HG03064 (cell line): ENCODE results near the gene CLEC17A.
"Not testable (repeated sequence)": the region's sequence is repeated elsewhere in the genome, so short reads cannot be mapped to it uniquely, and the experiment has no call there.

ENCODE experiments used
- ATAC-seq: cut with Tn5 transposase; IDR thresholded peaks from one replicate; pipeline ENCODE4 v1.9.1; 2021; ENCODE audit warnings: low read depth; ENCODE audit not compliant: unreplicated experiment

Gene CLEC17A

DNA sequence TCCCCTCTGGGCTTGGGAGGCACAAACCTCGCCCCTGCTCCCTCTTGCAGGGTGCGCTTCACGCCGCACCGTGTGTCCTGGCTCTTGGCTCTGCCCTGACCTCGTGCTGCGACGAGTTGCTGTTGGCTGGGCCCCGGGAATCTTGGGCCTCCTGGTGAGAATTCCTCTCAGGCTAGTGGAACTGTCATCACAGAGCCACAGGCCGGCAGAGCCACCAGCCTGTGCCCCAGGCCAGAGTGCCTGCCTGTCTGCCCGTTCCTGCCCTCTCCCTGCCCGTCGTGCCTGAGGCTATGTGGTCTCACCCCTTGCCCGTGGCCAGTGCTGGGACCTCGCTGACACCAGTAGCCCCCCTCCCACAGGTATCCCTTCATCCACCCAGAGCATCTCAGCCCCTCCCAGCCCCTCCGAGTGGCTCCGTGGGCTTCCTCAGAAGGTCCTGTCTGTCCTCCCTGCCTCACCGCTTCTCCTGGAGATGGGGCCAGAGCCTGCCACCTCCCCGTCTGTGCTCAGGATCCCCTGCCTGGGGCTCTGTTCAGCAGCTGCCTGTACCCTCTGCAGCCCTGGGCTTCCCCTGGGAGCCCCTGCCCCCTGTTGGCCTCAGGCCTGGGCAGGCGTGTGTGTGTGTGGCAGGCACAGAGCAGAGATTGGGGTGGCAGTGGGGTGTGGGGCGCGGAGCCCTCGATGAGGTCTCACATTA lies 24.4 kb upstream of the CLEC17A start:
- no peak for ATAC-seq

DNA sequence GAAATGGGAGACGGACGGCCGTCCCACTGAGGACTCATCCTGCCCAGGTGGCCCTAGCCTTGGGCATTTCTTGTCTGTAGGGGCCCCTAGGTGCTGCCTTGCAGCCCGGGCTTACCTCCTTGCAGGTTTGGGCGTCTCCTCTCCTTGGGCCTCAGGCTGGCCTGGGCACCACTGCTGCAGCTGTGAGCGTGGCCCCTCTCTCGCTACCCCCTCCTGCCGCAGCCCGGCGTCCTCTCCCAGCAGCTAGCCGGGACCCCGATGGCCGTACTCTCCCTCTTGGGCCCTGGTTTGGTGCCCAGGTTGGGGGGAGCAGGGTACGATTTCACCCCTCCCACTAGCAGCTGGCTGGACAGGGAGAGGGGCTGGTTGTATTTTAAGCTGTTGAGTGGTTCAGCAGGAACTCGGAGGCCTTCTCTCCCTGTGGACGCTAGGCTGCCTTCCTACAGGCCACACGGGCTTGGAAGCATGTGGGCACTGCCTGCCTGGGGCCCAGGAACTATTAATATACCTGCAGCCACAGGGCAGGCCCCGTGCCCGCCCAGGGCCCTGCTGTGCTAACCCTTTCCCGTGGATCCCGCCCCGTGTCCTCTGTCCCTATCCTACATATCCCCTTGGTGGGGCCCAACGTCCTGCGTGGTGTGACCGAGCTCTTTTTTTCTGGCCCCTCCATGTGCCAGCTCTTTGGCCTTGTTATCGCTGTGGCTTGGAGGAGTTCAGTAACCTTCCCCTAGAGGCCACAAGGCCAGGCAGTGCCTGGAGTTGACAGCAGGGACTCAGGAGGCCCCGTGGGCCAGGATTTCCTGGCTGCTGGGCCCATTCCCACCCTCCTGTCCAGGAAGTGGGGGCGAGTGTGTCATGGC lies 22.7 kb upstream of the CLEC17A start:
- ATAC-seq = no peak

DNA sequence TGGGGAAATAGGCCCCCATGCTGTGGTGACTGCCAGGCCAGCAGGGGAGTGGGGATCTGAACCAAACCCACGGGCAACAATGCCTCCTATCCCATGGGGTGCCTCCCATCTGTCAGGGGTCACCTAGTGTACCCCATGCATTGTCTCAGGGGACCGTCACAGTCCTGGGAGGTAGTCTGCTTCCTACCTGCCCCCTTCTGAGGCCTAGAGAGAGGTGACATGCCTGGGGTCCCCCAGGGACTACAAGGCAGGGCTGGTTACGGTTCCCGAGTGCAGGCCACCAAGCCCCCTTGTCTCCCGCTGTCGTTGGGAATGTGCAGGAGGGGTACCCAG lies 22.1 kb upstream of the CLEC17A start:
- no peak for ATAC-seq

DNA sequence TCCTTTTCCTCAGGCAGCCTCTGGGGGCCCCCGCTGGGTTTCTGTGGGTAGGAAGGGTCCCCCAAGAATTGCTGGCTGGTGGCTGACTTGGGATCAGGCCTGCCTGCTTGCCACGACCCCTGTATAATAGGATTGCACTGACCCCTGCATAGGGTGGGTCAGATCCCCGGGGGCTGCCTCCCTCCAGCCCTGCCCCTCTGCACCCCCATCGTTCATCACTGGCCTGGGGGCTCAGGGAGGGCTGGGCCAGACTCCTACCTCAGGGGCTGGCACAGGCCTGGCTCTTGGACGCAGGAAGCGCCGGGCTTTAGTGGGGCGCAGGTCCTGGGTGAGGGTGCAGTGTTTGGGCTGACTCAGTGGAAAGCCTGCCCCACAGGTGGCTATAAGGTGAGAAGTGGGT lies 21.6 kb upstream of the CLEC17A start:
- ATAC-seq = no peak

DNA sequence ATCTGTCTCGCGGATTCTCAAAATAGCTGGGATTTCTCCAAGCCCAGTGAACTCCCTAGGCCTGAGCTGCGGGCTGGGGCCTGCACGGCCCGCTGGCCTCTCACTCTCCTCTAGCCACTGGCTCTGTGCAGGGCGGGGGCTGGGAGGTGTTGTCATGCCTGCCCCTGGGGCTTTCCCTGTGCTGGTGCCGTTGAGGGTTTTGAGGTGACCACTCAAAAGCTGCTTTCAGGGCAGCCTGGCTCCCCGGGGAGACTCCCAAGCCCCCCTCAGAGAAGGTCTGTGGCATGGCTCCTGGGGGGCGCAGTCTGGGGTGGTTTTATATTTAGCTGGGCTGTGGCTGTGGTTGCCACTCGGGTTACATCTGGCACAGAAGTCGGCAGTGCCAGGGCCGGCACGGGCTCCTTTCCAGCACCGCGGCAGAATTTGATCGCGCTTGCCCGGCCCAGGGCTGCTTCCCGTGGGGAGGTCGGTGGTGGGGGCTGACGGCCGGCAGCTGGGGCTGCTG lies 21.0 kb upstream of the CLEC17A start:
- ATAC-seq = no peak

DNA sequence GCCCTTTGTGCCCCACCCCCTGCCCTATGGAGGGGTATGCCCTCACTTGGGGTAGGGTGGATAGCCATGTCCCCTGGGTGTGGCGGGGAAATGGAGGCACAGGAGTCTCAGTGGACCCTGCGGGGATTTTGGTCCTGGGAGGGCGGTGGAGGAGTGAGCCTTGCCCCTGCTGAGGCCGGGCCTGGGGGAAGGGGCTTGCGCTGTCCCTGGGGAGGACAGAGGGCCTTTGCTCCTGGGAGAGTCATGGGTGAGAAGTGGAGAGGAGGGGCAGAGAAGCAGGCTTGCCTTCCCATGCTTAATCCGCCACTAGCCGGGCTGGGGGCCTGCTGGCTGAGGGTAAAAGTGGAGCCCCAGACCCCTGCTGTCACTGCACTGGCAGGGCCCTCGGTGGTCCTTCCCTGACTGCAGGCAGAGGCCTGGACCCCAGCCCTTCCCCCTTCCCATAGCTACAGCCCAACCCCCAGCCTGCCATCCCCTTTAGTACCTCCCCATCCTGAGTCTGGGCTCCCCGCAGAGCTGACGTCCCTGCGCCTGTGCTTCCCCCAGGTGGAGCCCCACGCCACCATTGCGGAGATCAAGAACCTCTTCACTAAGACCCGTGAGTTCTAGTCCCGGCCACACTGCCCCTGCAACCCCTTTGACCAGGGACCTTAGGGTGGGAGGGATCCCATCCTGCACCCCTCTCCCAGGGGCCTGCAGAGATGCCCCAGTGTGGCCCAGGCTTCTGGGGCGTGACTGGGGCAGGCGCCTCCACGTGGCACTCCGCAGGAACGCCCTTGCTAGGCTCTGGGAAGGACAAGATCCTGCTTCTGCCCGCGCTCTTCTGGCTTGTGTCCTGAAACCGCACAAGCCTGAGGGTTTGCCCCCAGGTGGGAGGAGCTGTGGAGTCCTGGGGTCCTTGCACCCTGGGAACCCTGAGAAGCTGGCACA lies 20.0 kb upstream of the CLEC17A start:
- no peak for ATAC-seq

DNA sequence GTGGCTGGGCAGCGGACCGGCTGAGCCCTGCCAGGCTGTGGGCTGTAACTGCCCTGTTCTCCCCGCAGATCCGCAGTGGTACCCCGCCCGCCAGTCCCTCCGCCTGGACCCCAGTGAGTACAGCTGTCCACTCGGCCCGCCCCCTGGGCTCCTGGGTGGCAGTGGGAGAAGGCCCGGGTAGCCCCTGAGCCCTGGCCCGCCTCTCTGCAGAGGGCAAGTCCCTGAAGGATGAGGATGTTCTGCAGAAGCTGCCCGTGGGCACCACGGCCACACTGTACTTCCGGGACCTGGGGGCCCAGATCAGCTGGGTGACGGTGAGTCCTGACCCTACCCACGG lies 19.3 kb upstream of the CLEC17A start:
- ATAC-seq = no peak

DNA sequence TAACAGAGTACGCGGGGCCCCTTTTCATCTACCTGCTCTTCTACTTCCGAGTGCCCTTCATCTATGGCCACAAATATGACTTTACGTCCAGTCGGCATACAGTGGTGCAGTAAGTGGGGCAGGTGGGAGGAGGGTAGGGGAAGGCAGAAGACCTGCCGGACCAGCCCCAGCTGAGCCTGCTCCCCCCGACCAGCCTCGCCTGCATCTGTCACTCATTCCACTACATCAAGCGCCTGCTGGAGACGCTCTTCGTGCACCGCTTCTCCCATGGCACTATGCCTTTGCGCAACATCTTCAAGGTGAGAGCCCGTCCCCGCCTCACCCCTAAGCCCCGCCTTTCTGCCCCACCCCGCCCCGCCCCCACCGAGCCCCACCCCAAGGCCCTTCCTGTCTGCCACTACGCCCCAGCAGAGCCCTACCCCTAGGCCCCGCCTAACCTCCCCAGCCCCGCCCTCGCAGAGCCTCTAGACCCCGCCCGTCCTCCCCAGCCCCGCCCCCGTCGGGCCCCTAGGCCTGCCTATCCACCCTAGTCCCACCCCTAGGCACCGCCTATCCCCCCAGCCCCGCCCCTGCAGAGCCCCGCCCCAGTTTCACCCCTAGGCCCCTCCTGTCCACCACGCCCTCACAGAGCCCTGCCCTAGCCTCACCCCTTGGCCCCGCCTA lies 18.8 kb upstream of the CLEC17A start:
- no peak for ATAC-seq

DNA sequence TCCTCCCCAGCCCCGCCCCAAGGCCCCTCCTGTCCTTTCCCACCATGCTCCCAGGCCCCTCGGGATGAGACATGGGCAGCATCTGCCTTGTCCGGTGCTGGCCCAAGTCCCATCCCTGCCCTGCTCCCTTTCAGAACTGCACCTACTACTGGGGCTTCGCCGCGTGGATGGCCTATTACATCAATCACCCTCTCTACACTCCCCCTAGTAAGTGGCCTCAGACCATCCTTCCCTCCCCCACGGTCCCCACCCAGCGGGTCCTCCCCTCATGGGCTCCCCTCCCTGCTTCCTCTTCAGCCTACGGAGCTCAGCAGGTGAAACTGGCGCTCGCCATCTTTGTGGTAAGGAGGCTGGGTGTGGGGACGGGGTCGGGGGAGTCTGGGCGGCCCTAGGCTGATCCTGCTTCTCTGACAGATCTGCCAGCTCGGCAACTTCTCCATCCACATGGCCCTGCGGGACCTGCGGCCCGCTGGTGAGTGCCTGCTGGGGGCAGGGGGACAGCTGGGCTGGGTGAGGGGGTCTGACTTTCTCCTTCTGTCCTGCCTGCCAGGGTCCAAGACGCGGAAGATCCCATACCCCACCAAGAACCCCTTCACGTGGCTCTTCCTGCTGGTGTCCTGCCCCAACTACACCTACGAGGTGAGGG lies 18.1 kb upstream of the CLEC17A start:
- not testable (repeated sequence) for ATAC-seq

DNA sequence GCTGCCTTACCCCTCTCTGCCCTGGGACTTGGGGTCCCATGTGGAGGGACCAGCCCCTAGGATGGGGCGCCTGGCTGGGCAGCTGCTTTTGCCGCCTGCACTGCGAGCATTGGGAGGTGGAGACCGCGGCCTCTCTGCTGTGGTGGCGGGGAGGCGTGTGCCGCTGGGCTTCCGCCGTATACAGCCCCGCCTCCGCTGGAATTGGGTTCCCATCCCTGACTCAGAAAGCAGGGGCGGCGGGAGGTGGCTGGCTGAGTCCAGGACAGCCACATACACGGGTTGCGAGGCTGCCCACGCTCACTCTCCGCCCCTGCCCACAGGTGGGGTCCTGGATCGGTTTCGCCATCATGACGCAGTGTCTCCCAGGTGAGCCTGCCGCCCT lies 17.6 kb upstream of the CLEC17A start:
- ATAC-seq = no peak

DNA sequence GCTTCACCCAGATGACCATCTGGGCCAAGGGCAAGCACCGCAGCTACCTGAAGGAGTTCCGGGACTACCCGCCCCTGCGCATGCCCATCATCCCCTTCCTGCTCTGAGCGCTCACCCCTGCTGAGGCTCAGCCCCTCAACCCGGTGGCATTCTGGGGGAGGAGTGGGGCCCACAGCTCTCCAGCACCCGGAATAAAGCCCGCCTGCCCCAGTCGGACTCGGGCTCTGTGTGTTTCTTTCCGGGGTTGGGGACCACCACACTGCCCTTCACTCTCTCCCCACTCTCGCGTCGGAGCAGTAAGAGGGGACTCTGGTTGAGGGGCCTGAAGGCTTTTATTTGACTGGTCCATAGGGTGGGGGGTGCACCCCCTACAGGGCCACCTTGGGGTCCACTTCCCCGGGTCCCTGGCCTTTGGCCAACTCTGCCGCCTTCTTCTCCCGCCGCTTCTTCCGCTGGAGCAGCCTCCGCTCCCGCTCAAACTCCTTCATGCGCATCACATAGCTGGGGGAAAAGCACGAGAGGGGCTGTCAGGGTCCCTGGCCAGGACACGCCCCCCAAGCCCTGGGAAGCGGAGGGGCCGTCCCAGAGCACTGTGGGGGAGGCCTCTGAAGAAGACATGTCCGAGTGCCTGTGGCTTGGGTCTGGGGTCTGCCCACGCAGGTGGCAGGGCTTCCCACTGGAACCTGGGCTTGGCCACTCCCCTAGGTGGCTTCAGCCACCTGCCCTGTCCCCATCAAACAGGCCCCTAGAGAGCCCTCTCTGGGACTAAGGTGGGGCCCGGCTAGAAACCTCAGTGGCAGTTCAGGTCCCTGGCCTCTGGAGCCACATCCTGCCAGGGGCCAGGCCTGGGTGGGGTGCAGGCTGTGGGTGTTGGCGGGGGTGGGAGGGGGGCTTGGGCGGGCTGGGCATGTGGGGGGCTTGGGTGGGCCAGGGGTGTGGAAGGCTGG lies 16.8 kb upstream of the CLEC17A start:
- no peak for ATAC-seq

DNA sequence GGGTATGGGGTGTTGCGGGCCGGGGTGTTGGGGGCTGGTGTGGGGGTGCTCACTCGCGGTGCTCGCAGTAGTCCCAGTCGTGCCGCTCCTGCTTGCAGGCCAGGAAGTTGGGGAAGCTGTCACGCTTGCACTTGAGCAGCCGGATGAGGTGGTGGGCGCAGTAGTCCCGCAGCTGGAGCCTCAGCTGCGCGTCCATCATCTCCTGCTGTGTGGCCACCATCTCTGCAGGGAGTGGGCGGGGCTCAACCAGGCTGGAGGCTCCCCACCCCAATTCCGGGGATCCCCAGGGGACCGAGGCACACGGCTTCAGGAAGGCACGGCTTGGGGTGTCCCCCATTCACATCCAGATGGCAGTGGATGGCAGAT lies 16.2 kb upstream of the CLEC17A start:
- ATAC-seq = no peak

DNA sequence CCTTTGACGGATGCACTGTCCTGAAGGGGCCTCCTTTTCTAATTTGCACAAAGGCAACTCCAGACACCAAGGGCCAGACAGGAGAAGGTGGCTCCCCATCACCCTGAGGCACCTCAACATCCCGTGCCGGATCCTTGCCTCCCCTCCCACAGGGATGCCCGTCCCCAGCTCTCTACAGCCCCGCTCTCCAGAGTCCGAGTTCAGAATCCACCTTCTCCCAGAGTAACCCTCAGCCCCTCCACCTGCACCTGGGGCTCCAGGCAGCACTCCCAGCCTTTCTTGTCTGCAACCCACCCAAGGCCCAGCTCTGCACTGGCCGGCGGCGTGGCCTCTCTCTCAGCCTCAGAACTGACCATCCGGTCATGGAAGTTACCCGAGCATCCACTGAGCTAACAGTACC lies 15.8 kb upstream of the CLEC17A start:
- no peak for ATAC-seq

DNA sequence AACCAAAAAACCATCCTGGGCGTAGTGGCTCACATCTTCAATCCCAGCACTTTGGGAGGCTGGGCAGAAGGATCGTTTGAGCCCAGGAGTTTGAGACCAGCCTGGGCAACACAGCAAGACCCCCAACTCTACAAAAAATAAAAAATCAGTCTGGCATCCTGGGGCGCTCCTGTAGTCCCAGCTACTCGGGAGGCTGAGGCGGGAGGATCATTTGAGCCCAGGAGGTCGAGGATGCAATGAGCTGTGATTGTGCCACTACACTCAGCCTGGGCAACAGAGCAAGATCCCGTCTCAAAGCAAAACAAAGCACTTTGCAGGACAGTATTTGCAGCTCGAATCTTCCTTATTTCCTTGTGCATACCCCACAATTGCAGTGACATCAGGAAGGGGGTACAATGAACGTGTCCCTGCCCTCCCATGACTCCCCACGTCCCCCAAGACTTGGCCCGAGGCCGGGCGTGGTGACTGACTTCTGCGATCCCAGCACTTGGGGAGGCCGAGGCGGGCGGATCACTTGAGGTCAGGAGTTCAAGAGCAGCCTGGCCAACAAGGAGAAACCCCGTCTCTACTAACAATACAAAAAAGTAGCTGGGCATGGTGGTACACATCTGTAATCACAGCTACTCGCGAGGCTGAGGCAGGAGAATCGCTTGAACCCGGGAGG lies 11.9 kb upstream of the CLEC17A start:
- no peak for ATAC-seq

DNA sequence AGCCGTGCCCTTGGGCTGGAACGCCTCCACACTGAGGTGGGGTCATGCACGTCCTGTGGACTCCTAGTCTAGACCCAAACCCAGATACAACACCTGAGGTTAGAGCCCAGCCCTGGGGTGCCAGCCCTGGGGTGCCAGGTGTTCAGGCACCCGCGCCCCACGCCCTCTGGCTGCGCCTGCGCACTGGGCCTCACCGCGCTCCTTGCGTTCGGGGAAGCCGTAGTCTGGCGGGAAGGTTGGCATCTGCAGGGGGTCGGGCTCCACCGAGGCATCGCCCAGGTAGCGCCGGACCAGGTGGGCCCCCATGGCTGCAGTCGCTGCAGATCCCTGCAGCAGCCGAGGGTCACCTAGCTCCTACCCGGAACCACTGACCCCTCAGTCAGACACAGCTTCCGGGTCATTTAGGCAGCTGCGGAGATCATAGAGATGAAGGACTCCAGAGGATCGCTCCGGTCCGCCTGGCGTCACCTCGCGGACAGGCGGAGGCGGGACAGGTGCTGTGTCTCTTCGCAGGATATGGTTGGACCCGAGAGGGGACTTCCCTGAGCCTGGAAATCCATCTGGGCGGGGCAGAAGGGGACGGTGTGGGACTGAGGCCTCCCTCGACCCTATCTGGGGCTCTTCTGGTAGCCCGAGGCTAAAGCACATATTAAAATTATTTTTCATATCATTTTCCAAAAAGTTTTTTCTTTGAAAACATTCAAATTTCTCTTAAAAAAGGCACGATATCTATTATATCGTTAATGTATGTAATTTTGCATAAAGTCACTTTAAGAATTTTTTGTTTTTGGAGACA lies 11.0 kb upstream of the CLEC17A start, which contains the start of gene NDUFB7:
TSS of gene NDUFB7 (minus strand) at position 372 of the 796 bp plus-strand sequence. CDS start at position 306, 66 bp downstream.
- ATAC-seq = peak; percentile 57

DNA sequence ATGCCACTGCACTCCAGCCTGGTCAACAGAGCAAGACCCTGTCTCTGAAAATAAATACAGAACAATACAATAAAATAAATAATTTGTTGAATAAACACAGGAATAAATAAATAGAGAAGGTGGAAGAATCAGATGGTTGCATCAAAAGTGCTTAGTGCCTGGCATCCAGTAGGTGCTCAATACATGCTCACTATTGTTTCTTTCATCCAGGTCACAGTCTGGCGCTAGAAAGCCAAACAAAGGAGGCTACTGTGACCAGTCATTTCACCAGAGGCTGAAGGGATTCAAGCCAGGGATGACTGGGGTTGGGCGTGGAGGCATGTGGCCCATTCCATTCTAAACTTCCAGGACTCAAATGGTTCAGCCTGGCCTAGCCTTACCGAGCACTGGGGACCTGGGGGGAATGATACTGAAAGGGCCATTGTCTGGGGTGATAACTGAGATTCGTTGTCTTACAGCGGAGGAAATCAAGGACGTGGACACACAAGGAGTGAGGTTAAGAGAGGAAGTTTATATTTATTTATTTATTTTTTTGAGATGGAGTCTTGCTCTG lies 7.4 kb upstream of the CLEC17A start:
- ATAC-seq = no peak

DNA sequence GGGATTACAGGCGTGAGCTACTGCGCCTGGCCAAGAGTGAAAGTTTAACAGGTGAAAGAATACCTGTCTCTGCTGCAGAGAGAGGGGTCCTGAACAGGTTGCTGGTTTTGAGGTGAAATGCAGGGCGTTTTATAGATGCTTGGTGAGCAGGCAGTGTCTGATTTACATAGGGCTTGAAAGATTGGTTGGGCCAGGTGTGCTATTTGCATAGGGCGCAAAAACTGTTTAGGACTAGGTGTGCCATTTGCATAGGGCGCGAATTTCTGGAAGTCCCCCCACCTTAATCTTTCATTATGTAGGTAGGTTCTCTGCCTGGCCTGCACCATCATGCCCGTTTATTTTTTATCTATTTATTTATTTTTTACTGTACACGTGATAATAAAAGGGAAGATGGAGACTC lies 6.5 kb upstream of the CLEC17A start:
- no peak for ATAC-seq
